ENCODE results near the gene SLIT1.

Gene SLIT1

GRCh38 chr10:97065686-97066660 lies 119.8 kb downstream of the SLIT1 start:
- Histone ChIP-seq H4K8ac (ENCODE audit: low read depth, low read length) (no peak overlapping the region), H3K27ac (replicated peaks; ENCODE audit: low read length) (no peak overlapping the region), H3K4ac (ENCODE audit: low read length) (no peak overlapping the region), H3K23ac (ENCODE audit: low read depth, low read length, poor library complexity) (no peak overlapping the region), H2AK5ac (ENCODE audit: low read depth, low read length) (peak overlapping the region; percentile 16), H3K4me2 (ENCODE audit: insufficient read depth, low read length, poor library complexity, severe bottlenecking) (no peak overlapping the region), H3K18ac (ENCODE audit: low read length) (no peak overlapping the region), H3K4me1 (ENCODE audit: control insufficient read depth in 2 of 2, insufficient read depth in 1 of 2, low read depth in 1 of 2, low read length in 2 of 2) (peaks cover 5% of the 10 kb centered on the region in 2 donors), H2BK12ac (ENCODE audit: low read length) (no peak overlapping the region), H3K9ac (ENCODE audit: low read depth, low read length, poor library complexity) (no peak overlapping the region), H3K36me3 (replicated peaks in 1 of 2; ENCODE audit: control insufficient read depth in 2 of 2, insufficient read depth in 2 of 2, low read length in 2 of 2) (no peaks in the 10 kb centered on the region), H3K9me3 (replicated peaks in 1 of 2; ENCODE audit: control insufficient read depth in 2 of 2, insufficient read depth in 1 of 2, low read depth in 1 of 2, low read length in 2 of 2) (peaks cover 0 to 3% of the 10 kb centered on the region in 2 donors), H4K91ac (ENCODE audit: low read depth, low read length, poor library complexity) (no peak overlapping the region), H3K4me3 (ENCODE audit: low read length in 2 of 2) (no peak overlapping the region), H2BK5ac (ENCODE audit: low read length) (peak overlapping the region; percentile 17), H2AFZ (ENCODE audit: low read length) (no peak overlapping the region), H2BK15ac (ENCODE audit: low read length) (no peak overlapping the region), H3K79me1 (ENCODE audit: low read depth, low read length) (no peaks in the 10 kb centered on the region), H2BK120ac (ENCODE audit: low read depth, low read length) (no peak overlapping the region), H3K27me3 (ENCODE audit: control insufficient read depth in 3 of 3, insufficient read depth in 3 of 3, low read depth in 1 of 3, low read length in 3 of 3) (peaks cover 0 to 5% (median 0%) of the 10 kb centered on the region in 3 experiments), H3K14ac (ENCODE audit: low read length) (no peak overlapping the region)
- no peak for DNase-seq (ENCODE audit: low spot score)
- no CpG with 5 or more reads among the region's 18 CpGs for WGBS, 2 donors (ENCODE audit: extremely low coverage in 2 of 2, insufficient read length in 2 of 2, insufficient replicate concordance in 1 of 2)

- Histone ChIP-seq H3K27me3 (ENCODE audit: control insufficient read depth in 3 of 3, insufficient read depth in 3 of 3, low read depth in 1 of 3, low read length in 3 of 3) (peaks cover 0 to 4% (median 0%) of the 10 kb centered on the region in 3 experiments), H2BK15ac (ENCODE audit: low read length) (no peak overlapping the region), H4K91ac (ENCODE audit: low read depth, low read length, poor library complexity) (no peak overlapping the region), H3K18ac (ENCODE audit: low read length) (no peak overlapping the region), H3K9ac (ENCODE audit: low read depth, low read length, poor library complexity) (no peak overlapping the region), H3K36me3 (replicated peaks in 1 of 2; ENCODE audit: control insufficient read depth in 2 of 2, insufficient read depth in 2 of 2, low read length in 2 of 2) (no peaks in the 10 kb centered on the region), H4K8ac (ENCODE audit: low read depth, low read length) (no peak overlapping the region), H2BK5ac (ENCODE audit: low read length) (no peak overlapping the region), H3K4ac (ENCODE audit: low read length) (no peak overlapping the region), H3K4me3 (ENCODE audit: low read length in 2 of 2) (no peak overlapping the region), H3K4me2 (ENCODE audit: insufficient read depth, low read length, poor library complexity, severe bottlenecking) (no peak overlapping the region), H2AFZ (ENCODE audit: low read length) (no peak overlapping the region), H2BK12ac (ENCODE audit: low read length) (no peak overlapping the region), H2BK120ac (ENCODE audit: low read depth, low read length) (no peak overlapping the region), H3K14ac (ENCODE audit: low read length) (no peak overlapping the region), H3K79me1 (ENCODE audit: low read depth, low read length) (no peaks in the 10 kb centered on the region), H3K27ac (replicated peaks; ENCODE audit: low read length) (no peak overlapping the region), H3K9me3 (replicated peaks in 1 of 2; ENCODE audit: control insufficient read depth in 2 of 2, insufficient read depth in 1 of 2, low read depth in 1 of 2, low read length in 2 of 2) (peaks cover 0 to 3% of the 10 kb centered on the region in 2 donors), H3K23ac (ENCODE audit: low read depth, low read length, poor library complexity) (no peak overlapping the region), H2AK5ac (ENCODE audit: low read depth, low read length) (no peak overlapping the region), H3K4me1 (ENCODE audit: control insufficient read depth in 2 of 2, insufficient read depth in 1 of 2, low read depth in 1 of 2, low read length in 2 of 2) (peaks cover 5% of the 10 kb centered on the region in 2 donors)
- no peak for DNase-seq (ENCODE audit: low spot score)
- no CpG with 5 or more reads among the region's 1 CpG for WGBS, 2 donors (ENCODE audit: extremely low coverage in 2 of 2, insufficient read length in 2 of 2, insufficient replicate concordance in 1 of 2)
Measured at GRCh38 chr10:97065128-97065527, 120.6 kb downstream of the SLIT1 start.

GRCh38 chr10:97063983-97064837 lies 121.5 kb downstream of the SLIT1 start:
- H3K4ac ChIP-seq (ENCODE audit: low read length), result no peak overlapping the region
- no peaks in the 10 kb centered on the region for H3K36me3 ChIP-seq (replicated peaks in 1 of 2; ENCODE audit: control insufficient read depth in 2 of 2, insufficient read depth in 2 of 2, low read length in 2 of 2)
- H4K91ac ChIP-seq (ENCODE audit: low read depth, low read length, poor library complexity), result no peak overlapping the region
- H3K79me1 ChIP-seq (ENCODE audit: low read depth, low read length), result no peaks in the 10 kb centered on the region
- H3K18ac ChIP-seq (ENCODE audit: low read length), result peak overlapping the region; percentile 42
- H3K9me3 ChIP-seq (replicated peaks in 1 of 2; ENCODE audit: control insufficient read depth in 2 of 2, insufficient read depth in 1 of 2, low read depth in 1 of 2, low read length in 2 of 2), result no peaks in the 10 kb centered on the region
- no peak overlapping the region for H3K4me2 ChIP-seq (ENCODE audit: insufficient read depth, low read length, poor library complexity, severe bottlenecking)
- no peak overlapping the region for H2BK120ac ChIP-seq (ENCODE audit: low read depth, low read length)
- no peak overlapping the region for H2BK12ac ChIP-seq (ENCODE audit: low read length)
- no peak overlapping the region for H2BK5ac ChIP-seq (ENCODE audit: low read length)
- no peak overlapping the region for H4K8ac ChIP-seq (ENCODE audit: low read depth, low read length)
- H3K9ac ChIP-seq (ENCODE audit: low read depth, low read length, poor library complexity), result peak overlapping the region; percentile 24
- H3K4me1 ChIP-seq (ENCODE audit: control insufficient read depth in 2 of 2, insufficient read depth in 1 of 2, low read depth in 1 of 2, low read length in 2 of 2), result peaks cover 5 to 8% of the 10 kb centered on the region in 2 donors
- no peak for DNase-seq (ENCODE audit: low spot score)
- WGBS, 2 donors (ENCODE audit: extremely low coverage in 2 of 2, insufficient read length in 2 of 2, insufficient replicate concordance in 1 of 2), result no CpG with 5 or more reads among the region's 24 CpGs
- H3K4me3 ChIP-seq (ENCODE audit: low read length in 2 of 2), result no peak overlapping the region
- no peak overlapping the region for H2AFZ ChIP-seq (ENCODE audit: low read length)
- H3K23ac ChIP-seq (ENCODE audit: low read depth, low read length, poor library complexity), result peak overlapping the region; percentile 30
- H3K14ac ChIP-seq (ENCODE audit: low read length), result peak overlapping the region; percentile 43
- peak overlapping the region; percentile 19 for H2AK5ac ChIP-seq (ENCODE audit: low read depth, low read length)
- peaks cover 0 to 4% (median 0%) of the 10 kb centered on the region in 3 experiments for H3K27me3 ChIP-seq (ENCODE audit: control insufficient read depth in 3 of 3, insufficient read depth in 3 of 3, low read depth in 1 of 3, low read length in 3 of 3)
- H3K27ac ChIP-seq (replicated peaks; ENCODE audit: low read length), result no peak overlapping the region
- H2BK15ac ChIP-seq (ENCODE audit: low read length), result no peak overlapping the region
